HT1080 (cell line): Measurements from ENCODE around the gene DESI2. TPM values are rescaled to one million over a fixed set of nuclear protein-coding genes. Genes with fewer than 3 reads are reported as not detected.

Source experiments
- DNase-seq: peaks from one replicate; pipeline ENCODE4 v3.0.0-alpha.2; 2015; ENCODE audit warnings: low read depth
- small RNA-seq: library from RNA; depleted of rRNA; stranded (forward); fragments of <200 nt; gene quantifications from one replicate; pipeline ENCODE3, GENCODE V24; 2014
- total RNA-seq: library from RNA; depleted of rRNA; stranded (reverse); fragments of >200 nt; shearing (Covaris generic); gene quantifications from 2 replicates; pipeline ENCODE4 v1.2.3, GENCODE V29; 2014; rRNA removed

Gene DESI2
- total RNA-seq, 1 experiment from 2014 or later = 66.7 TPM

GRCh38 chr1:244751271-244751895 is 98.5 kb downstream of the DESI2 start:
- DNase-seq = no peak

- no peak for DNase-seq
These were observed 102.7 kb downstream of the DESI2 start for GRCh38 chr1:244755673-244756072.

DNA sequence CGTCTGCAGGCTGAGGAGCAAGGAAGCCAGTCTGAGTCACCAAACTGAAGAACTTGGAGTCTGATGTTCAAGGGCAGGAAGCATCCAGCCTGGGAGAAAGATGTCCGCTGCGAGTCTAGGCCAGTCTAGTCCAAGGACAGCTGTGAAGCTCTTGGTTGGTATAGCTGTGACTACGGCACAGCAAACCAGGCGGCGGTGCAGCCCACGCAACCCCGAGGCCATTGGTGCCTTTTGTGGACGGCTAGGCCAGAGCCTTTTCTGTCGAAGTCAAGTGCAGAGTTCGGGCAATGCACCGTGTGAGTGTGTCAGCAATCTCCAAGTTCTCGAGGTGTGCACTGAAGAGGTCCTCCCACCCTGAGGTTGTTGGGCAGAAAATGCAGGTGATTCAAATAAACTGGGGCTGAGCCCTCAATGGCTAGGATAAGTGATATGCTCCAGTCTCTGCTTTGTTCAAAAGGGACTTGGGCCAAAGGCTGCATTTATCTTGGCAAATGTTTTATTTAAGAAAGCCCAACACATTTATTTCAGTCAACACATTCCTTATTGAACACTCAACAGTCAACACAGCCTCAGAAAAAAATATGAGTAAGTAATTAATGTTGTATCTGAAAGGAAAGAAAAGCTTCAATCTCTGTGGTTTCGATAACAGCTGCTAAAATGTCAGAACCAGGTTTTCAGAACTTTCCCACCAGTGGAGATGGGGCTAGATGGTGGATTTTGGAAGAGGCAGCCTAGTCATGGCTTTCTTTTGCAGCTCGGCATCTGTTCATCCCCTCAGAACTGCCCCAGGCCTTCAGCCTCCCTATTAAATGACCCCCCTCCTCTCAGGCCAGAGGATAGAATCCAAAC is 104.4 kb downstream of the DESI2 start:
- no peak for DNase-seq

Small RNA genes lying within 50 kb of the gene (small RNA-seq; reads per million reads assigned to genes)
- gene AL451007.1 = not detected

Other genes starting within 250 kb of the DESI2 start
- 43.3 and 53.1 TPM in 2 replicates for gene ADSS2, start 201.2 kb upstream of the DESI2 start, total RNA-seq
- 0.10 TPM in 1 of 2 replicates, not detected in the other for gene CATSPERE, start 191.9 kb upstream of the DESI2 start, total RNA-seq
- 50.0 and 50.3 TPM in 2 replicates for gene COX20, start 182.5 kb downstream of the DESI2 start, total RNA-seq
- 438 and 507 TPM in 2 replicates for gene HNRNPU, start 211.4 kb downstream of the DESI2 start, total RNA-seq